DMS153 treated with DMSO at 0.1 percent for 48 hours (cell line): ENCODE data around the gene RBM33.

Source experiments
- DNase-seq: peaks from one replicate; lab custom pipeline; 2025; ENCODE audit not compliant: unreplicated experiment; lab: John Stamatoyannopoulos, UW

Gene RBM33

GRCh38 chr7:155717010-155717744 is 72.7 kb downstream of the RBM33 start:
- no peak for DNase-seq

DNA sequence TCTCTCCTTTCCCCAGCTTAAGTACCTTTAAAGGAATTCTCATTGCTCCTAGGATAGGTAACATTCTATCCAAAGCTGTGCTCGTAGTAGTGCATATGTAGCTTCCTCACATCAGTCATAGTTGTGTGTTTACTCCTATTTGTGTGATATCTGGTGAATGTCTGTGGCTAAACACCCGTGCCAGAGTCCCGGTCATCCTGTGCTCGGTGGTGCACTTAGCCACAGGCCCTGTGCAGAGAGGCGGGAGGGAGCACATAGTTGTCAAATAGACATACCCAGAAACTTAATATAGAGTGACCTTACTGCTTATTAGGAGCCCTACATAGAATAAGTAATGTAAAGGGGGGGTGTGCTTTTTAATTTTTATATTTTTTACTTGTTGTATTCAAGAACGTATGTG is 76.6 kb downstream of the RBM33 start:
- DNase-seq, result no peak

GRCh38 chr7:155722118-155722517 is 77.7 kb downstream of the RBM33 start:
- no peak for DNase-seq

- DNase-seq, result no peak
These were observed 78.5 kb downstream of the RBM33 start for GRCh38 chr7:155722936-155723335.

GRCh38 chr7:155724327-155725005 is 80.0 kb downstream of the RBM33 start:
- DNase-seq, result no peak

DNA sequence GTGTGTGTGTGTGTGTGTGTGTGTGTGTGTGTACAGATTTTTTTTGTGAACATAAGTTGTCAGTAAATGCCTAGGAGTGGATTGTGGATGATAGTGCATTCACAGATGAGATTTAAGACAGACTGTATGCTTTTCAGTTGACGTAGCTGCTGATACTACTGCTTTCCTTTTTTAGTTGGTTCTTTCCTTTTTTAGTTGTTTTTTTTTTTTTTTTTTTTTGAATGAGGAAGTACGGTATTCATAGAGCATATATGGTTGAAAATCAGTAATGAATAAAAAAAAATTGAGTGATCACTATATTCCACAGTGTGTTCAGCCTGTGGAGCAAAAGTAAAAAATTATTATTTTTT is 80.5 kb downstream of the RBM33 start:
- DNase-seq, result no peak

GRCh38 chr7:155727616-155728015 is 83.2 kb downstream of the RBM33 start:
- DNase-seq, result no peak

- no peak for DNase-seq
These were observed 83.7 kb downstream of the RBM33 start for GRCh38 chr7:155728116-155728515.

GRCh38 chr7:155729847-155730246 is 85.4 kb downstream of the RBM33 start:
- peak; percentile 22 for DNase-seq

DNA sequence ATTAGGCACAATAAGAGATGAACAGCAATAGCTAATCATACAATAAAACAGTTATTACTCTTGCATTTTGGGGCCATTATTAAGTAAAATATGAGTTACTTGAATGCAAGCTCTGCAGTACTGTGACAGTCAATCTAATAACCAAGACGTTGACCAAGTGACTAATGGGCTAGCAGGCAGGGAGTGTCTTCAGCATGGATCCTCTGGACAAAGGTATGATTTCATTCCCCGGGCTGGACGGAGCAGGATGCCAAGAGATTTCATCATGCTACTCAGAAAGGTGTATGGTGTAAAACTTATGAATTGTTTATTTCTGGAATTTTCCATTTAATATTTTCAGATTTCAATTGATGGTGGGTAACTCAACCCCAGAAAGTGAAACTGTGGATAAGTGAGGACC is 86.9 kb downstream of the RBM33 start:
- no peak for DNase-seq

GRCh38 chr7:155731871-155732270 is 87.4 kb downstream of the RBM33 start:
- no peak for DNase-seq

DNA sequence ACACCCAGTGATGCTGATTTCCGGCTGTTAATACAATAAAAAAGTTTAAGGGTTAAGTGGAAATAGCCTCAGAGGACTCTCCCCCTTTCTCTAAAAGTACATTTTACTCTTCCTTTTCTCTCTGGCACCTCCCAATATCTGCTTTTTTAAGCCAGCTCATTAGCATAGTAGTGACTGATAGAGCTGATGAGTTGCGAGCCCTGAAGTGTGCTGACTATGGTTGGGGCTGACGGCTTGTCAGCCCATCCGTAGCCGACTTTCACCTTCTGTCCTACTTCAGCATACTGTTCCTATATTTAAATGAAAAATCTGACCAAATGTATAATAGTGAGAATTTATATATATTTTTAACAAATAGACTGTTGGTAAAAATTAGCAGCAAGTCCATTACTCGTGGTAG is 87.8 kb downstream of the RBM33 start:
- no peak for DNase-seq

- DNase-seq, result no peak
These were observed 89.4 kb downstream of the RBM33 start for GRCh38 chr7:155733582-155734444.

DNA sequence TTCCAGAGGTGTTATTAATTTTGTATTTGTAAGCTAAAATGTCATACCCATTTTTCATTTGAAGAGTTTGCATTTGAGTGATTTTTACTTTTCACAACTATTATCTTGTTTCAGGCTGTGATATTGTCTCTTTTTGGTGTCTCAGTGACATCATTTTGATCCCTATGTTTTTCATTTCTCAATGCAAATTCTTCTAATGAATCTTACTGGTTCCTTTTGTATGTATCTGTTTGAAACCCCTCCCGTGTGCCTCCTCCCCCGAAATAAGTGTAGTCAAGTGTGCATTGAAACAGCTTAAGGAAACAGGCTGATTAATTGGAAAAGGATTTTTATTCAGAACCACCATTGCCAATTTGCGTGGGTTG is 90.0 kb downstream of the RBM33 start:
- no peak for DNase-seq

GRCh38 chr7:155735442-155736115 is 91.1 kb downstream of the RBM33 start:
- DNase-seq, result no peak

DNA sequence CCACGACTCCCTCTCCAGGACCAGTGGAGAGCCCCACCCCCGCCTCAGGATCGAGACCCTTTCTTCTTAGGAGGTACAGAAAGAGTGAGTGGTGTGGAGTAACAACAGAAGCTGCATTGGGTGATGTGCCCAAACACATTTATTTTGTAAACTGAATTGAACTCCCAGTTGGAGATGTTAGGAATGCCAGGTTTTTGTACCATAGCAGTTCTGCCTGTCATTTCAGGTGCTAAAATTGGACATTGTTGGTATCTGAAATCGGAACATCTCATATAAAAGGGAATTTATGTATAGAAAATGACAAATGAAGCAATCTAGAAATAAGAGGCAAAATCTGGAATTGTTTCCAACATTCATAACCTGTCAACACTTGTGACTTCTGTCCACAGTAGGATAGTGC is 93.1 kb downstream of the RBM33 start:
- no peak for DNase-seq

DNA sequence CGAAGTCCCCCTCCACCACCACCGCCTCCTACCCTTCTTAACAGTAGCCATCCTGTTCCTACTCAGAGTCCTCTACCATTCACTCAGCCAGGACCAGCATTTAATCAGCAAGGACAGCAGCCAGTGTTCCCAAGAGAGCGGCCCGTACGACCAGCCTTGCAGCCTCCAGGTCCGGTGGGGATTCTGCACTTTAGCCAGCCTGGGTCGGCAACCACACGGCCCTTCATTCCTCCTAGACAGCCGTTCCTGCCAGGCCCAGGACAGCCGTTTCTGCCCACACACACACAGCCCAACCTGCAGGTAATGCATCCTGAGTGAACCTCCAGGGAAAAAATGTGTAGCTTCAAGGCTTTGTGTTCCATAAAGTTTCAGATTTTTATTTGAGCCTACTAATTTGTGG is 93.6 kb downstream of the RBM33 start:
- no peak for DNase-seq

GRCh38 chr7:155738652-155739537 is 94.4 kb downstream of the RBM33 start:
- peak; percentile 42 for DNase-seq

- DNase-seq, result no peak
These were observed 95.2 kb downstream of the RBM33 start for GRCh38 chr7:155739538-155740143.

DNA sequence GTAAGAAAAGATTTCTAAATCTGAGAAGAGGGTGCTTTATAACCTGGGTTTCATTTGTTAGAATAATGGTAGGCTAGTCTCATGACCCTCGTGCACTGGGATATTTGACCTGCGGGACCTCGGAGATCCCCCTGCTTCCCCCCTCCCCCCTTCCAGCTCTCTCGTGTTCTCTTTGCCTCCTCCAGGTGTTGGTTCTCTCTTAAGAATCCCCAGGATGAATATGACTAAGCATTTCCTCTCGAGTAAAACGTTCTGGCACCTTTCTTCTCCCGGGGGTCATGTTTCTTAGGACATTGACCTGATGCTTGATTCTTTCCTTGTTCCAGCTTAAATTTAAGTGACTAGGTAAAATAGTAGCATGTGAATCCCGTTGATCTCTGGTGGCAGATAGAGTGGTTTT is 96.6 kb downstream of the RBM33 start:
- no peak for DNase-seq
